Right atrium auricular region (tissue), 2 donors: ENCODE measurements around the gene GMPR. TPM values are rescaled to one million over a fixed set of nuclear protein-coding genes. Genes with fewer than 3 reads are reported as not detected.

Experiments used
- DNase-seq: peaks from one replicate; pipeline ENCODE4 v3.0.0-alpha.2; 2019; ENCODE audit warnings: low spot score
- H3K27ac ChIP-seq, 2 donors: fragments of 200-600 bp; sonication (generic); 1 replicate in 1 of 2; 2 replicates in 1 of 2; pipeline ENCODE4 v1.5.1; 2016 to 2019
- H3K27me3 ChIP-seq, 2 donors: fragments of 200-600 bp; sonication (generic); one replicate each; pipeline versions ENCODE4 v1.5.1 to v1.6.0; 2017 to 2019
- H3K36me3 ChIP-seq: fragments of 200-600 bp; sonication (generic); one replicate; pipeline ENCODE4 v1.5.1; 2016
- H3K4me1 ChIP-seq, 2 donors: fragments of 200-600 bp; sonication (generic); one replicate each; pipeline versions ENCODE4 v1.5.1 to v1.6.0; 2017 to 2019
- H3K4me3 ChIP-seq, 2 donors: fragments of 200-600 bp; sonication (generic); 1 replicate in 1 of 2; 2 replicates in 1 of 2; pipeline ENCODE4 v1.5.1; 2017 to 2019; ENCODE audit warnings: mild to moderate bottlenecking in 1 of 2, moderate library complexity in 1 of 2
- H3K9me3 ChIP-seq, 2 donors: fragments of 200-600 bp; sonication (generic); one replicate each; pipeline ENCODE4 v1.5.1; 2019
- total RNA-seq, 2 donors: library from RNA; depleted of rRNA; stranded (reverse); fragments of >200 nt; gene quantifications; one replicate each; pipeline ENCODE4 v1.1.0, GENCODE V29; 2016
- TF ChIP-seq, protein P1 (sequence below), 2 donors: fragments of 200-600 bp; sonication (generic); IDR thresholded peaks; one replicate each; pipeline ENCODE4 v1.5.1; 2019; ENCODE audit warnings: antibody characterized with exemption in 2 of 2

GMPR gene
- total RNA-seq, 2 donors from 2014 or later: 70.1 to 89.5 TPM

DNA sequence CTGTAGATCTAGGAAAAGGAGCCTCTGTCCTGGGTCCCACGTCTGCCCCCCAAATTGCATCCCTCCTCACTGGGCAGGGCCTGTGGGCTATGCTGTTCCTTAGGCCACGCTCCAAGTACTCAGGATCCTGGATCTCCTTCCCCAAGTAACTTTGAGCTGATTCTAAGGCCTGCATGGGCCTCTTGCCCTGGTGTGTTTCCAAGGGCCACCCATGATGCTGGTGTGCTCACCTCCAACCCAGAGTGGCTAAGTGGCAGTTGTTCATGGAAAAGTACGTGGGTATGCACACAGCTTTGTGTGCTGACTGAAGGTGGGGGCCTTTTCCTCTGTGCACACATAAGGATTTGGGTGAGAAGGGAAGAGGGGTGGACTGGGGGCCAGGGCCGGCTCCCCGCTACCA is 5.3 kb downstream of the GMPR start:
- no peak for DNase-seq
- no peaks in the 10 kb centered on the region for H3K27me3 ChIP-seq
- H3K4me1 ChIP-seq: peaks cover 0 to 72% of the 10 kb centered on the region in 2 donors
- H3K4me3 ChIP-seq: no peak overlapping the region
- H3K9me3 ChIP-seq: no peaks in the 10 kb centered on the region
- peaks cover 14% of the 10 kb centered on the region for H3K36me3 ChIP-seq
- peak overlapping the region; percentile 93 to 94 for H3K27ac ChIP-seq
- TF ChIP-seq, protein P1, sequence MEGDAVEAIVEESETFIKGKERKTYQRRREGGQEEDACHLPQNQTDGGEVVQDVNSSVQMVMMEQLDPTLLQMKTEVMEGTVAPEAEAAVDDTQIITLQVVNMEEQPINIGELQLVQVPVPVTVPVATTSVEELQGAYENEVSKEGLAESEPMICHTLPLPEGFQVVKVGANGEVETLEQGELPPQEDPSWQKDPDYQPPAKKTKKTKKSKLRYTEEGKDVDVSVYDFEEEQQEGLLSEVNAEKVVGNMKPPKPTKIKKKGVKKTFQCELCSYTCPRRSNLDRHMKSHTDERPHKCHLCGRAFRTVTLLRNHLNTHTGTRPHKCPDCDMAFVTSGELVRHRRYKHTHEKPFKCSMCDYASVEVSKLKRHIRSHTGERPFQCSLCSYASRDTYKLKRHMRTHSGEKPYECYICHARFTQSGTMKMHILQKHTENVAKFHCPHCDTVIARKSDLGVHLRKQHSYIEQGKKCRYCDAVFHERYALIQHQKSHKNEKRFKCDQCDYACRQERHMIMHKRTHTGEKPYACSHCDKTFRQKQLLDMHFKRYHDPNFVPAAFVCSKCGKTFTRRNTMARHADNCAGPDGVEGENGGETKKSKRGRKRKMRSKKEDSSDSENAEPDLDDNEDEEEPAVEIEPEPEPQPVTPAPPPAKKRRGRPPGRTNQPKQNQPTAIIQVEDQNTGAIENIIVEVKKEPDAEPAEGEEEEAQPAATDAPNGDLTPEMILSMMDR (IDR thresholded peaks at IDR 0.05): no peak

DNA sequence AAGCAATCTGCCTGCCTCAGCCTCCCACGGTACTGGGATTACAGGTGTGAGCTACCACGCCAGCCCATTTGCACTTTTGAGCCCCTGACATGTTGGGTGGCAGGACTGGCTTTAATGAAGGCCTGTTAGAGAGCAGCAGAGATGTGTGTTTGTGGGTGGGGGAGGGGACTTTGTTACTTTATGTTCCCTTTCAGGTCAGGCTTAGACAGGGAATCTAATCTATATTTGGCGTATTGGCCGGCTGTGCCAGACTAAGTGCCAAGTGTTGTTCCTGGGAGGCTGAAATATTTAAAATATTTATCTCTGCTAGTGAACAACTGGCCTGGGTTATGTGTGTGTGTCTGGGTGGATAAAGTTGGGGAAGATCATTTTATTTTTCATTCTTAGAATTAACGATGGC is 6.1 kb downstream of the GMPR start:
- H3K27ac ChIP-seq: peak overlapping the region; percentile 93 to 94
- peaks cover 19% of the 10 kb centered on the region for H3K36me3 ChIP-seq
- TF ChIP-seq, protein P1 (IDR thresholded peaks at IDR 0.05): no peak
- H3K27me3 ChIP-seq: no peaks in the 10 kb centered on the region
- H3K4me1 ChIP-seq: peaks cover 0 to 73% of the 10 kb centered on the region in 2 donors
- no peaks in the 10 kb centered on the region for H3K9me3 ChIP-seq
- H3K4me3 ChIP-seq: no peak overlapping the region
- DNase-seq: no peak

DNA sequence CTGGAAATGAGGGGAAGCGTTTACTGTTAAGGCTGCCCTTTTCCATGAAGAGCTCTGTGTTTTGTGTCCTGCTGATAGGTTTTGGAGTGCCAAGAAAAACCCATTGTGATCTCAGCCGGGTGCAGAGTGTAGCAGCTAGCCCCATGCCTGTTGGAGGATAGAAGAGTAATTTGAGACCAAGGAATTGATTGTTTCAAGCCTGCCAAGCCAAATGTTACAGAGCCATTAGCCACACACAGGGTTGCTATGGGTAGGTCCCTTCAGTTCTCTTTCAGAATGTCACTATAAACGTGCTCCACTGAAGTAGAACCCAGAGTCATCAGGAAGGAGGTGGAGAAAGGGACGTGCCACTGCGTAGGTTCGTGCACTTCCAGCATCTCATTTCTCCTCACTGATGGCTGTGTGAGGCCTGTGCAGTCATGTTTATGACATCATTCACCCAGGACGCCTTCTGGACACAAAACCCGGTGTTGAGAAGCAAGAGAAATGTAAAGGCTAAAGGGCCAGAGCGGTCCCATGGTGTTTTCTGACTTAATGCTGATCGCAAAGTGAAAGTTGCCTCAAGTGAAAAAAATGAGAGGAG is 6.6 kb downstream of the GMPR start:
- Histone ChIP-seq H3K36me3 (peaks cover 24% of the 10 kb centered on the region), H3K9me3 (no peaks in the 10 kb centered on the region), H3K27me3 (no peaks in the 10 kb centered on the region), H3K4me3 (no peak overlapping the region), H3K4me1 (peaks cover 0 to 69% of the 10 kb centered on the region in 2 donors), H3K27ac (peak overlapping the region; percentile 93 to 94)
- TF ChIP-seq, protein P1 (IDR thresholded peaks at IDR 0.05): no peak
- DNase-seq: no peak

DNA sequence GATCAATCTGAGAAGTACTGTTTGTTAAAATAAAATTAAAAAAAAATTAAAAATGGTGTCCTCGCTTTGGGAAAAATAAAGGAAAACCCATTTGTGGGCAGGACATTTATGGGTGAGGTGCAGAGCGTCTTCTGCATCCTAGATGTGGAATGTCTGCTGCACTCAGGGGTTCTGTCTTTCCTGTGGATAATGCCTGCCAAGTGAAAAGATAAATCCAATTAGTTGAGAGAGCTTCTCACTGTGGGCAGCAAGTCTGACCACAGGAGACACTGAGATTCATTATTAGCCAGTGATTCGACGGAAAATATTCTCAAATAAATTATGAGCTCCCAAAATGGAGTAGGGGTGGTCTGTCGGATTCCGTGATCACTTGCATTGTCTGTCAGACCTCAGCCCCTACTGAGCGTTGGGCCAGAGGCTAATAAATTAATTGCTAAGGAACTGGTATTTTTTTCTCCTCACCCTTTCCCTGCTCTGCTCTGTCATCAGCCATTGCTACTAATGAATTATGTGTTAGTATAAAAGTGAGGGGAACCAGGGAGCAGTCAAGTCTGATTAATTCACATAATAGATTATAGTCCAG is 10.0 kb downstream of the GMPR start:
- Histone ChIP-seq H3K36me3 (peaks cover 45% of the 10 kb centered on the region), H3K4me3 (no peak overlapping the region), H3K27me3 (no peaks in the 10 kb centered on the region), H3K9me3 (no peaks in the 10 kb centered on the region), H3K27ac (peak overlapping the region in 1 of 2 donors; percentile 26), H3K4me1 (peaks cover 0 to 36% of the 10 kb centered on the region in 2 donors)
- no peak for DNase-seq
- TF ChIP-seq, protein P1 (IDR thresholded peaks at IDR 0.05): no peak

DNA sequence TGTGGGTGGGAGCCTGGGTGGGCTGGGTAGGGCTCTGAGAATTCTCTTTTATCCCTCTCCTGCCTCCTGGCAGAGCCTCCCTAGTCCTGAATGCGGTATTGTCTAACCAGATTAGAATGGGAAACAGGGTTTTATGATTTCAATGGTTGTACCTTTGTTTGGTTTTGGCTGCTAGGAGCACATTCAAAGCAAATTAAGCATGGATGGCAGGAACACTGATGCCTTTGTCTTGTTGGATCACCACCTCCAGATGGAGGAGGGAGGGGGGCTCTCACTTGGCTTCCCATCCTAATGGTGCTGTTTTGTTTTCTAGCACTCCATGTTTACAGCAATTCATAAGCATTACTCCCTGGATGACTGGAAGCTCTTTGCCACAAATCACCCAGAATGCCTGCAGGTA is 11.6 kb downstream of the GMPR start:
- no peaks in the 10 kb centered on the region for H3K9me3 ChIP-seq
- DNase-seq: no peak
- H3K4me1 ChIP-seq: peaks cover 0 to 22% of the 10 kb centered on the region in 2 donors
- no peaks in the 10 kb centered on the region for H3K27me3 ChIP-seq
- H3K36me3 ChIP-seq: peaks cover 51% of the 10 kb centered on the region
- TF ChIP-seq, protein P1 (IDR thresholded peaks at IDR 0.05): no peak
- H3K27ac ChIP-seq: no peak overlapping the region
- H3K4me3 ChIP-seq: no peak overlapping the region
